Activated gamma-delta T cell treated with anti-CD3 and anti-CD28 coated beads, Interleukin-2, amount 50 U/mL, for 16 hours (primary cell): ENCODE measurements around the gene NFKBIL1.
"Not testable (repeated sequence)": the region's sequence is repeated elsewhere in the genome, so short reads cannot be mapped to it uniquely, and the experiment has no call there.

ENCODE experiments used
- DNase-seq: peaks from one replicate; pipeline ENCODE4 v3.0.0-alpha.2; 2020; ENCODE audit warnings: low read depth

Gene NFKBIL1, protein sequence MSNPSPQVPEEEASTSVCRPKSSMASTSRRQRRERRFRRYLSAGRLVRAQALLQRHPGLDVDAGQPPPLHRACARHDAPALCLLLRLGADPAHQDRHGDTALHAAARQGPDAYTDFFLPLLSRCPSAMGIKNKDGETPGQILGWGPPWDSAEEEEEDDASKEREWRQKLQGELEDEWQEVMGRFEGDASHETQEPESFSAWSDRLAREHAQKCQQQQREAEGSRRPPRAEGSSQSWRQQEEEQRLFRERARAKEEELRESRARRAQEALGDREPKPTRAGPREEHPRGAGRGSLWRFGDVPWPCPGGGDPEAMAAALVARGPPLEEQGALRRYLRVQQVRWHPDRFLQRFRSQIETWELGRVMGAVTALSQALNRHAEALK

DNA sequence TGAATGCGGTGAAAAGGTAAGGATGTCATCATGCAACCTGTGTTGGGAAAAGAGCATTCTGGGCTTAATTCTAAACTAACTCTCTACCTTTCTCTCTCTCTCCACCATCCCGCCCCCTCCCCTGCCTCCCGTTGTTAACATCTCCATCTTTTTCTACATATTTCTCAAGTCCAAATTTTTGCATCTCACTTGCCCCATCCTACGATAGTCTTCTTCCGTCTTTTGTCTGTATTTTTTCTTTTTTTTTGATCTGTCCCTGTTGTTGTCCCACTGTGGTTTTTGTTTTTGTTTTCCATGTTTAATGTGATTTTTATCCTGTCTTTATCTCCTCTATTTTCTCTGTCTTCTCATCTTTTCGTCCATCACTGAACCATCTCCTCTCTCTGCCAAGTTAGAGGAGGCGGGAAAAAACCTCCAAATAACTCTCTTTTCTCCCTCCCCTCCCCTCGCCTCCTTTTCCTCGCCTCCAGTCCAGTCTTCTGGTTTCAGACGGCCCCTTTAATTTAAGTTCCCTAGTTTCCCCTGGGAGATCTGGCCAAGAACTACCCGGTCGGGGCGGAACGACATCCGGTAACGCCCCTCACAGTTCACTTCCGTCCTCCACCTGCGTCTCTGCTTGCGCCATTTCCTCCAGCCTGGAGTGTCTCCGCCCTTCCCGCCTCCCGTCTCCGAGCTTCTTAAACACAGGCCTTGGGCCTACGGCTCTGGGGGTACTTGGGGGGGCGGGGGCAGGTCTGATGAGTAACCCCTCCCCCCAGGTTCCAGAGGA lies at the start of gene NFKBIL1:
Gene NFKBIL1, plus strand, starts transcription at position 651 of the 769 bp plus-strand sequence. Its CDS starts 87 bp downstream, at position 738.
- DNase-seq = peak; percentile 82

DNA sequence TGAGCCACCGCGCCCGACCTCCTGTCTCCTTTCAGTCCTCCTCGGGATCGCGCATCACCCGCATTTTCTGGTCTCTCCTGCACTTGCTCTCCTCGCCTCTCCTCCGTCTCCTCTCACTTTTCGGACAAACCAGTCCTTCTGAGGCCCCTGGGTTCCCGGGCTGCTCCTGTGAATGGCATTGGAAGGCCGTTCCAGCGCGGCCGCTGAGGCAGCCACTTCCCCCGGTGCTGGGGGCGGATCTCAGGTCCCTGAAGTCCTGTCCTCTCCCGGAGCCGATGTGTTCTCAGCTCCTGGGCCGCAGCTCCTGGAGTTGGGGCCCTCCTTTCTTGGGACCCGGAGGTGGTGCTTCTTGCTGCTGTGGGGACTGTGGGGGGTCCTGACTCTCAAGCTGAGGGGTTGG lies 48.7 kb upstream of the NFKBIL1 start:
- DNase-seq = no peak

DNA sequence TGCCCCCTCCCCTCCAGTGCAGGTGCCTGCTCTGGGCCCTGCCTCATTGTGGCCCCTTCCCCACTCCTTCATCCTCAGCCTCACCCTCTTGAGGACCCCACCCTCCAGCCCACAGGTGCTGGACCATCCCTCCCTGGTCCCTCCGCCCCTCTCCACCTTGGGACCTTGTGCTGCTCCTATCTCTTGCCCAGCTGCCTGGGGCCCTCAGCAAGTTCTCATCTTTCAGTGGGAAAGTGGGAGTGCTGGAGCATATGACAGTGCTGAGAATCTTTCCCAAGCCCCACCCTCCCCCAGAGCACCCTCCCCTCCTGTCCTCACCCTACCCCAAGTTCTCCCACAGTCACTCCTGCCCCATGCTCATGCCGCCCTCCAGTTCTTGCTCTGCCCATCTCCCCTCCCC lies 47.8 kb upstream of the NFKBIL1 start:
- not testable (repeated sequence) for DNase-seq

DNA sequence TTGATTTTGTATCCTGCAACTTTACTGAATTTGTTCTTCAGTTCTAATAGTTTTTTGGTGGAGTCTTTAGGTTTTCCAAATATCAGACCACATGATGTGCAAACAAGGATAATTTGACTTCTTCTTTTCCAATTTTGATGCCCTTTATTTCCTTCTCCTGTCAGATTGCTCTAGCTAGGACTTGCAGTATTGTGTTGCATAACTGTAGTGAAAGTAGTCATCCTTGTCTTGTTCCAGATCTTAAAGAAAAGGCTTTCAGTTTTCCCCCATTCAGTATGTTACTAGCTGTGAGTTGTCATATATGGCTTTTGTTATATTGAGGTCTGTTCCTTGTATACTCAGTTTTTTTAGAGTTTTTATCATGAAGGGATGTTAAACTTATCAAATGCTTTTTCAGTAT lies 44.8 kb upstream of the NFKBIL1 start:
- no peak for DNase-seq

DNA sequence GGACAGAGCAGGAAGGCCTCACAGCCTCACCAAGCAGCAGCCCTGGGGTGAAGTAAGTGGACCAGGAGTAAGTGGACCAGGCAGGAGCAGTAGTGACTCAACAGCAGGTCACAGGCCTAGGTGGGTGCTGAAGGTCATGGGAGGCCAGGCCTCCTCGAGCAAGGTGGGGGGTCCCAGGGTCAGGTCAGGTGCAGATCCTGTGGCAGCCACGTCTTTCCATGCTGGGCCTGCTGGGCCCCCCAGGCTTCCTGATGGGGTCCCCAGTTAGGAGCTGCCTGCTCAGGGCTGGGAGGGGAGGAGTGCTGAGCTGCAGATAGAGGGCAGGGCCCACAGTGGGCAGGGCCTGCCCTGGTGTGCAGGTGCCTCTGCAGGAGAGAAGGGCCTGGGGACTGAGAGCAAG lies 38.4 kb upstream of the NFKBIL1 start:
- not testable (repeated sequence) for DNase-seq

DNA sequence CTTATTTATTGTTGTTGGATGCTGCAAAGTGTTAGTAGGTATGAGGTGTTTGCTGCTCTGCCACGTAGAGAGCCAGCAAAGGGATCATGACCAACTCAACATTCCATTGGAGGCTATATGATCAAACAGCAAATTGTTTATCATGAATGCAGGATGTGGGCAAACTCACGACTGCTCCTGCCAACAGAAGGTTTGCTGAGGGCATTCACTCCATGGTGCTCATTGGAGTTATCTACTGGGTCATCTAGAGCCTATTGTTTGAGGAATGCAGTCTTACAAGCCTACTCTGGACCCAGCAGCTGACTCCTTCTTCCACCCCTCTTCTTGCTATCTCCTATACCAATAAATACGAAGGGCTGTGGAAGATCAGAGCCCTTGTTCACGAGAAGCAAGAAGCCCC lies 37.4 kb upstream of the NFKBIL1 start:
- no peak for DNase-seq

DNA sequence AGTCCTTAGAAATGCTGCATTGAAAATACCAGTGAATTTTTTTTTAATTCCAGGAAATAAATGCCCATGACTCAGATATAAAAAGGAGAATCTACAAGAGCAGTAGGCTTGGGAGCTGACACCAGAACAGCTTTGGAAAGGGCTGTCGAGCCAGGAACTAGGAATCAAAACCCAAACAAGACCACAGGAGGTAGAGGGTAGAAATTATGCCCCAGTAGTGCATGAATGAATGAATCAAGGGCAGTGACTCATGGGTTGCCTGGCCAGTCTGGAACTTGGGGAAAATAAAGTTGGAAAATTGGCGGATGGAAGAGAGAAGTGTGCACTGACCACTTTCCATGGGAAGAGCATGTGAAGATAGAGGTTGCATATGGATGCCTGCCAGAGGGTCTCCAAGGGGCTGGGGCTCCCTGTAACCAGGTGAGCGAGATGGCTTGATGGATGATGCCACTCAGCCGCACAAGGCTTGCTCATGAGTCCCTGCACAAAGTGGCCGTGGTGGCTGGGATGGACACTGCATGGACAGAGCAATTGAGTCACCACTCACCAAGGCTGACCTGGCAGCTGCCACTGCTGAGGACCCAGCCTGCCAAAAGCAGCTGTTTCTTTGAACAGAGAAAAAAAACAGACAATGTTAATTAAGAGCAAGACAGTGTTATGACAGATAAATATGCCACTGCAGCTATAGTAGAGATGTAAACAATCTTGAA lies 33.8 kb upstream of the NFKBIL1 start:
- DNase-seq = no peak

DNA sequence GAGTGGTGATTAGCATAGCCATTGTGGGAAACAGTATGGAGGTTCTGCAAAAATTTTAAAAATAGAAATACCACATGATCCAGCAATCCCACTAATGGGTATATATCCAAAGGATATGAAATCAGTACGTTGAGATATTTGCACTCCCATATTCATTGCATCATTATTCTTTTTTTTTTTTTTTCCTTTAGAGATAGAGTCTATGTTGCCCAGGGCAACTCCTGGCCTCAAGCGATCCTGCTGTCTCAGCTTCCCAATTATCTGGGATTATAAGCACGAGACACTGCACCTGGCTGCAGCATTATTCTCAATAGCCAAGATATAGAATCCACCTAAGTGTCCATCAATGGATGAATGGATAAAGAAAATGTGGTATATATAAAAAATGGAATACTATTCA lies 25.6 kb upstream of the NFKBIL1 start:
- no peak for DNase-seq

DNA sequence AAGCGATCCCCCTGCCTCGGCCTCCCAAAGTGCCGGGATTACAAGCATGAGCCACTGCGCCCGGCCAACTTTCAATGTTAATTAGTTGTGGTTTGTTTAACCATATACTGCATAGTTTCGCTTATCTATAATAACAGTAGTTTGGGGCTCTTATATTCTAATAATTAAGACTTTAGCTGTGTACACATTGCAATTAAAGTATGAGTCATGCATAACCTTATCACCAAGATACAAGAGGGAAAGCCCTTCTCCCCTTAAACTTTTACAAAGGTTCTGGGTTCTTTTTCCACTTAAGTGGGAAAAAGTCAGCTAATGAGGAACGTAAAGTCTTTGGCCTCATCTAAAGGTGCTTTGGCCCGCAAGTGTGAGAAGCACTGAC lies 21.9 kb upstream of the NFKBIL1 start:
- no peak for DNase-seq

DNA sequence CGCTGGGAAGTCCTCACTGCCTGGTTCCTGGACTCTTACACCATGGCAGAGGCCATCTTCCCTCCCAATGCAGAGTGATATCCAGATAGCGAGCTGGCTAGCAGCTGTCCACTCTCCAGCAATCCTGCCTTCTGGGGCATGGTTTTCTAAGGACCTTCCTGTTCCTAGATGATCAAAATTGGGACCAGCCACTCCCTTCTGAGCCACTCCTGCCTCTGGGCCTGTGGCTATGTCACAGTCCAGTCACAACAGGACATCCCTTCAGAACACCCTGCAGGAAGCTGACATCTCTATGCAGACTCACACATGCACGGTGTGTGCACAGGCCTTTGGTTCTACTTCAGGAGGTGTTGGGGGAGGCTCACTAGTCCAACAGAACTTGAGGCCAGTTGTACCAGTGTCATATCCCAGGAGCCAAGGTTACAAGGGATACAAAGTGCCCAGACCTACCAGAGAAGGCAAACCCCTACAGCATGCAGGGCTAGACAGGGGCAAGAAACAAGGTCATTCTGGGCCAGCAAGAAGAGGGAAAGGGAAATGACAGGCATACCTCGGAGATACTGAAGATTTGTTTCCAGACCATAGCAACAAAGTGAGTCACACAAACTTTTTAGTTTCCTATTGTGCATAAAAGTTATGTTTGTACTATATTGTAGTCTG lies 21.3 kb upstream of the NFKBIL1 start:
- DNase-seq = no peak

DNA sequence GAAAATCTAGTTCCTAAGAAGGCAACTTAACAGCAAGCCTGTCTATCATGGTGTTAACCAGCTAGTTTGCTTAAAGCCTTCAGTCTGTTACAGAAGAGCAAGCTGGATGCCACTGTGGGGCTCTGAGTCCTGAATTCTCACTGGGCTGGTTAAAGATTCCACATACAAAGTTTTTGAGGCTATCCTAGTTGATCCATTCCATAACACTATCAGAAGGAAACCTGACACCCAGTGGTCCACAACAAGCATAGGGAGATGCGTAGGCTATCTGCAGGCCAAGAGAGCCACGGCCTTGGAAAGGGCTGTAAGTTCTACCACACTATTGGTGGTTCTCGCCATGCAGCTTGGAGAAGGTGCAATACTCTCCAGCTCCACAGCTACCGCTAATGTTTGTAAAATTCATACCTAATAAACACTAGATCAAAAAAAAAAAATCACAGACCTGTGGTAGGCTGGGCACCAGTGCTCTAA lies 19.1 kb upstream of the NFKBIL1 start:
- no peak for DNase-seq

DNA sequence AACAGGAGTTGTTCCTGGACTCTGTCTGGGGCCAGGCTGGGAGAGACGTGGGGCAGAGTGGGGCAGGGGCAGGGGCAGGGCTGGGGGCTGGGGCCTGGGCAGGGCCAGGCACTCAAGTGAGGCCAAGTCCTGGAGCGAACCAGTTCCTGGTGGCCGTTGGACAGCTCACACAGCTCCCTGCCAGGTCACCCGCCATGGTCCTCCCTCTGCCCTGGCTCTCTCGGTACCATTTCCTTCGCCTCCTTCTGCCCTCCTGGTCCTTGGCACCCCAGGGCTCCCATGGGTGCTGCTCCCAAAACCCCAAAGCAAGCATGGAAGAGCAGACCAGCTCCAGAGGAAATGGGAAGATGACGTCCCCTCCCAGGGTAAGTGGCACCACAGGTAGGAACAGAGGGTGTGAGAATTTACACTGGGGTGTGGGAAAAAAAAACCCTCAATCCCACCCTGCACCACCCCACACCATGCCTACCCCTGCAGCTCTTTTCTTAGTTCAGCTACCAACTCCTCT lies 18.5 kb upstream of the NFKBIL1 start, which contains the start of gene MCCD1:
Gene MCCD1, plus strand, starts transcription at position 142 of the 508 bp plus-strand sequence. Its CDS starts 53 bp downstream, at position 195.
- no peak for DNase-seq

DNA sequence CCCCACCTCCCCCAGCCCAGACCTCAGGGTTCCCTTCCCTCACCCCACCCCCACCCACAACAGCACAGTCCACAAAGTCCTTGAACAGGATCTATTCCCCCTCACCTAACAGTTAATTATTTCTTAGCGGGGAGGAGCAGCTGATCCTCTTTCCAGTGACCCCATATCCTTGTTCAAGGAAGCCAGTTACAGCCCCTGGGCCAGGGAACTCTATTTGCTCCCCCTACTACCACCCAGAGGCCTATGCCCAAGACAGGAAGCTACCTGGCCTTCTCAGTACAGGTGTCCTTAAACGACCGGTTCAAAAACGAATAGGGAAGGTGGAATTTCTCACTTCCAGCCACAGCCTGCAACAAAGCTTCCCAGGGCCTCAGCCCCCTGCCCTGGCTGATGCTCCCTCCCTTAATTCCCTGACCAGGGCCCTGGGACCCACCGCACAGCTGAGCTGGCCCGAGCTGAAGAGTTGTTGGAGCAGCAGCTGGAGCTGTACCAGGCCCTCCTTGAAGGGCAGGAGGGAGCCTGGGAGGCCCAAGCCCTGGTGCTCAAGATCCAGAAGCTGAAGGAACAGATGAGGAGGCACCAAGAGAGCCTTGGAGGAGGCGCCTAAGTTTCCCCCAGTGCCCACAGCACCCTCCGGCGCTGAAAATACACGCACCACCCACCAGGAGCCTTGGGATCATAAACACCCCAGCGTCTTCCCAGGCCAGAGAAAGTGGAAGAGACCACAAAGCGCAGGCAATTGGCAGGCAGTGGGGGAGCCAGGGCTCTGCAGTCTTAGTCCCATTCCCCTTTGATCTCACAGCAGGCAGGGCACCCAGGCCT lies 17.9 kb upstream of the NFKBIL1 start:
- DNase-seq = no peak

DNA sequence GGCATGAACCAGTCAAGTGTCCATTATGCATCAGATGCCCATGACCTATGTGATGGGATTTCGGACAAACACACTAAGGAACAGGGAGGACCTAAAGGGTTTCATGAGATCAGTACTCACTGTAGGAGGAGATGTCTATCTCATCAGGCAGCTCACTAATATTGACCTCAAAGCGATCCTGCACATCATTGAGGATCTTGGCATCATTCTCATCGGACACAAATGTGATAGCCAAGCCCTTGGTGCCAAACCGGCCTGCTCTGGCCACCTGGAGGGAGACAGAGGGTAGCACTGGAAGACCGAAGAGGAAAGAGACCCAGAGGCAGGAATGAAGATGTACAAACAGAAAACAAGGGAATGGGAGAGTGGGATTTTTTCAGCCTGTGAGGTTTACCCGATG lies 16.7 kb upstream of the NFKBIL1 start:
- no peak for DNase-seq

DNA sequence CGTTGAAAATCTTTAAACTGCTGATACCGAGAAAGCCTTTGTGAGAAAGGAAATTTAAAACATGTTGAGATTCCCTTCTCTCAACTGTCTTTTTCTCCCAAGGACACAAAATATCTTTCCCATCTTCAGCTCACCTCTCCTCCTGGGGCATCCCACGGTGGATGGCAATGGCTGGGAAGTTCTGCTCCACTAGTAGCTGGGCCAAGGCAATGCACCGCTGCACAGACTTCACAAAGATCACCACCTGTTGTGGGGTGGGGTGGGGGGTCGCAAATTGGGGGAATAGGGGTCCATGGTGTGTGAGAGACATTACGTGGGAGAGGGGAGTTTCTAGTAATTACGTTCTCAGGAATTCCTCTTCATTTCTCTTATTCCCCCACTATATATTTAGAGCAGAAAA lies 16.2 kb upstream of the NFKBIL1 start:
- no peak for DNase-seq

DNA sequence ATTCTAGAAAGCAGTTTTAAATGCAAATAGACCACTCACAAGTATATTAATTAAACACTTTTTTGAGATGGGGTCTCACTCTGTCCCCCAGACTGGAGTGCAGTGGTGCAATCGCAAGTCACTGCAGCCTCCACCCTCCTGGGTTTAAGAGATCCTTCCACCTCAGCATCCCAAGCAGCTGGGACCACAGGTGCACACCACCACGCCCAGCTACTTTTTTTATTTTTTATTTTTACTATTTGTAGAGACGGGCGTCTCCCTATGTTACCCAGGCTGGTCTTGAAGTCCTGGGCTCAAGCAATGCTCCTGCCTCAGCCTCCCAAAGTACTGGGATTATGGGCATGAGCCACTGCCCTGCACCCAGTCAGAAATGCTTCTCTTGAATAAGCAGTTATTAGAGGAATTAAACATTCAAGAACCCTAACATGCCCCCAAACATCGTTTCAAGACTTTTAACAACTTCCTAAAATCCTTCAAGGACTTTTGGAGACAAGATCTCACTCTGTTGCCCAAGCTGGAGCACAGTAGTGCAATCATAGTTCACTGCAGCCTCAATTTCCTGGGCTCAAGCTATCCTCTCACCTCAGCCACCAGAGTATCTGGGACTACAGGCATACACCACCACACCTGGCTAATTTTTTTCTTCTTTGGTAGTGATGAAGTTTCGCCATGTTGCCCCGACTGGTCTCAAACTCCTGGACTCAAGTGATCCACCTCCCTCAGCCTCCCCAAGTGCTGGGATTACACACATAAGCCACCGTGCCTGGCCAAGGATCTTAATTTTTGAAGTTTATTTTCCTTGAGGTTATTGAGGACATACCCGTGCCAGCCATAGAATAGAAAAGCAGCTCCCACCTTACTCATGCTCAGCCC lies 15.4 kb upstream of the NFKBIL1 start:
- DNase-seq = no peak

DNA sequence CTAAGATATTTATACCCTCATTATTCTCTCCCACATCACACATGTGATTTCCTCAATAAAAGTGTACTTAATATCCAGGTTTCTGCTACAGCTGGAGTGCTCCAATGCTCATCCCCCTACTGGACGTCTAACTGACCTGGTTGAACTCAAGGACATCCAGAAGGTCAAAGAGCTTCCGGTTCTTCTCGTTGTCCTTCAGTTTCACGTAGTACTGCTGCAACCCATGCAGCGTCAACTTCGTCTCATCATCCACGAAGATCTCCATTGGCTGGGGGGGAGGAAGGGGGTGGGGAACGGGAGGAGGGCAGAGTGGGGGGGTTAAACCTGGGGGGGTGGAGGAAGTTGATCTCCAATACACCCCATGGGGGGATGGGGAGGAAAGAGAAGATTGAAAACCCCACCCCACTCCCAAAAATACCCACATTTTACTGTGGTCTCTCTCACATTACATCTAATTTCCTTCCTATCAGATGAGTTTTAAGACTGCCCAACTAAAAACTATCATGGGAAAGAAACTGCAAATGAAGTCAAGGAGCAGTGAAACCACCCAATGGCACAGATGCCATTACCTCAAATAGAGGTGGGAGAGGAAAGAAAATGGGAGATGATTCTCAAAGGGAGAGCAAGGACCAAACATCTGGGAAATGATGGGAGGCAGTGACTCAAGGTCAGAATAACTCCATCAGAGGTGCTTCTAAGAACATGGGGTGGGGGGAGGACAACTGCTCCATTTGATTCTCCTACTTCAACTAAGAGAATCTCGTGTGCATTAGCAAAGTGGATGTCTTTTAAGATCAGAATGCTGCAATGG lies 14.6 kb upstream of the NFKBIL1 start:
- no peak for DNase-seq

DNA sequence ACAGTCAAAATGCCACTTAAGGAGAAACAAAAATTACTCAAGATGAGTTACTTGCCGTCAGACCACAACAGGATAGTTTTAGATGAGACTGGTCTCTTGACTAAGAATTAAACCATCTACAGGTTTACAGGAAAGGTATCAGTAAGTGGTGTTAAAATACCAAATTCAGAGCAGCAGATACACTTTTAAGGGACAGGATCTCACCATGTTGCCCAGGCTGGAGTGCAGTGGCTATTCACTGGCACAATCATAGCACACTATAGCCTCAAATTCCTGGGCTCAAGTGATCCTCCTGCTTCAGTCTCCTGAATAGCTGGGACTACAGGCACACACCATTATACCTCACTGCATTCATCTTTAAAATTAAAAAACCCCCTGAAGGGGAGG lies 14.0 kb upstream of the NFKBIL1 start:
- DNase-seq = no peak

DNA sequence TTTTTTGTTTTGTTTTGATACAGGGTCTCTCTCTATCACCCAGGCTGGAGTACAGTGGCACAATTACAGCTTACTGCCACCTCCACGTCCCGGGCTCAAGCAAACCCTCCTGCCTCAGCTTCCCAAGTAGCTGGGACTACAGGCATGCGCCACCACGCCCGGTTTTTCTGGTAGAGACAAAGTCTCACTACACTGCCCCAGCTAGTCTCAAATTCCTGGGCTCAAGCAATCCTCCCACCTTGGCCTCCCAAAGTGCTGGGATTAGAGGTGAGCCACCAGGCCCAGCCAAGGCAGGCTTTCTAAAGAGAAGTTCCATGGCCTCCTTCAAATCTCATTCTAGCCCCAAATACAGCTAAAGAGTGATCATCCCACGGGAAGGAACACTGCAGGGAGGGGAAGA lies 13.4 kb upstream of the NFKBIL1 start:
- DNase-seq = no peak
